ENCODE results near the gene MIDN.

Gene MIDN

GRCh38 chr19:1220976-1221903 lies 27.1 kb upstream of the MIDN start:
- no peak for DNase-seq

DNA sequence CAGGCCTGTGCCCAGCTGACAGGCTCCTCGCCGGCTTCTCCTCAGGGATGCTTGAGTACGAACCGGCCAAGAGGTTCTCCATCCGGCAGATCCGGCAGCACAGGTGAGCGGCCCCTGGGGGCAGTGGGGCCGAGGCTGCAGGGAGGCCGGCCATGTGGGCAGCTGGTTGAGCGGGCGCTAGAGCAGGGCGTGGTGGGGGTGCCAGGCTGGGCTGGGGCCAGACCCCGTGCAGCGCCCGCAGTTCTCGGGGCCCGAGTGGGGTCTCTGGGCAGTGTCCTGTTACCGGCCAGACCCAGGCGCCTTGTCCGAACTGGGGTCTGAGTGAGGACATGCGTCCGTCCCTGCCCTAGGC lies 26.5 kb upstream of the MIDN start:
- DNase-seq, result no peak

- no peak for DNase-seq
These were observed 26.0 kb upstream of the MIDN start for GRCh38 chr19:1222394-1222793.

DNA sequence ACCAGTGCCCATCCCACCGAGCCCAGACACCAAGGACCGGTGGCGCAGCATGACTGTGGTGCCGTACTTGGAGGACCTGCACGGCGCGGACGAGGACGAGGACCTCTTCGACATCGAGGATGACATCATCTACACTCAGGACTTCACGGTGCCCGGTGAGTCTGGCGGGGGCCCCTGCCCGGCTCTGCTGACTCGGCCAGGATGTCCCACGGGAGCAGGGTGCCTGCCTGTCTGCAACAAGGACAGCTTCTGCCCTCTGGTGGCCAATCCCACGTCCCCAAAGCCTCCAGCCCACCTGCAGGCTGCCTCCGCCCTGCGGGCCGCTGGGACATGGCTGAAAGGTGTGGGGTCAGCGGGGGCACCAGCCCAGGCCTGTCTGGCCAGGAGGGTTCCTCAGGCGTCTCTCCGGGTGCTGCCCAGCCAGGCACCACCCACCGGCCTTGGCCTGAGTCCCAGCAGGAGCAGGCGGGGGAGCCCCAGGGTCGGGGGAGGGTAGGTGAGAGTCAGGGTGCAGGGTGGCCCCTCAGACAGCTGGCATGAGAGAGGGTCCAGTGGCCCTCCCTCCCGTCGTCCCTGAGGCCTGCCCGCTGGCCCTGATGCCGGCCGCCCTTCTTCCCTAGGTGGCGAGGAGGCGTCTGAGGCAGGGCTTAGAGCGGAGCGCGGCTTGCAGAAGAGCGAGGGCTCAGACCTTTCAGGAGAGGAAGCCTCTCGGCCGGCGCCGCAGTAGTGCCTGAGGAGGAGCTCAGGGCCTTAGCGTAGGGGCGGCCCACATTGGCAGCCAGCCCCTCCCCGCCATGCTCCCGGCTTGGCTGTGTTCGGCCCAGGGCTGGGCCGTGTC lies 25.1 kb upstream of the MIDN start:
- no peak for DNase-seq

- no peak for DNase-seq
These were observed 24.1 kb upstream of the MIDN start for GRCh38 chr19:1224047-1224825.

DNA sequence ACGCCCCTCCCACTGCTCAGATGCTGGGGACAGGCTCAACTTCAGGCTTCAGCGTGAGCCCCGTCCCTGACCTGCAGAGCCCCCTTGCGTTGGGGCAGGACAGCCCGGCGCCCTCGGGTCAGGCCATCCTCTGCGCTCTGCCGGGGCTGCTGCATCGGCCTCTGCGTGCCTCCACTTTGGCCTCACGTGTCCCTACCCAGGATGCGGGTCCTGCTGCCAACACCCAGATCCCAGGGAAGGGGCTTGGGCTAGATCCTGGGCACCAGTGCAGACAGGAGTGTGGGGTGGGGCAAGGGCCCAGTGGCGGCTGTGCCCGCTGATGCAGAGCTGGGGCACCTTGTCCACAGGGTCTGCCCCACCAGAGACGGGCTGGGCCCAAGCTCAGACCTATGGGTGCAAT lies 23.5 kb upstream of the MIDN start:
- no peak for DNase-seq

- DNase-seq, result no peak
These were observed 22.8 kb upstream of the MIDN start for GRCh38 chr19:1225440-1226226.

DNA sequence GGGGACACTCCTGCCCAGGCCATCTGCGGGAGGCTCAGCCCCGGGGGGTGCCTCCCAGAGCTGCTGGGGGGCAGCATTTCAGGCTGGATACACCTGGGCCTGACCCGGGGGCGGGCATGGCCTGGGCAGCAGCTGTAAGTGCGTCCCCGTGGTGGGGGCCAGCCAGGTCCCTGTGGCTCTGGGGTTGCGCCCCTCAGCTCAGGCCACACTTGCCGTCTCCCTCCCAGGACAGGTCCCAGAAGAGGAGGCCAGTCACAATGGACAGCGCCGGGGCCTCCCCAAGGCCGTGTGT lies 22.2 kb upstream of the MIDN start:
- no peak for DNase-seq

GRCh38 chr19:1226522-1227303 lies 21.7 kb upstream of the MIDN start:
- no peak for DNase-seq

DNA sequence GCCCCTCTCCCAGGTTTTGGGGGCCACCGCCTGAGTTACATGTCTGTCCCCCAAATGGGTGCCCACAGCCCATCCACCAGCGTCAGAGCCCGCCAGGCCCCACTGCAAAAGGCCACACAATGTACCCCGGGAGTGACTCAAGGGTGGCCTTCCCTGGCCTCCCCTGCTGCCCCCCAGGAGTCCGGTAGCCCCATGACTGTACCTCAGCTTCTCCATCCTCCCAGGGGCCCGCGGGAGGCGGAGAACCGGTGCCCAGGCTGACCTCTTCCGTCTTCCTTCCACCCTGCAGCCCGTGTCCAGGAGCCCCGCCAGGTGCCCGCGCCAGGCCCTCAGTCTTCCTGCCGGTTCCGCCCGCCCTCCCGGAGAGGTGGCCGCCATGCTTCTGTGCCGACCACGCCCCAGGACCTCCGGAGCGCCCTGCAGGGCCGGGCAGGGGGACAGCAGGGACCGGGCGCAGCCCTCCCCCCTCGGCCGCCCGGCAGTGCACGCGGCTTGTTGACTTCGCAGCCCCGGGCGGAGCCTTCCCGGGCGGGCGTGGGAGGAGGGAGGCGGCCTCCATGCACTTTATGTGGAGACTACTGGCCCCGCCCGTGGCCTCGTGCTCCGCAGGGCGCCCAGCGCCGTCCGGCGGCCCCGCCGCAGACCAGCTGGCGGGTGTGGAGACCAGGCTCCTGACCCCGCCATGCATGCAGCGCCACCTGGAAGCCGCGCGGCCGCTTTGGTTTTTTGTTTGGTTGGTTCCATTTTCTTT lies 20.9 kb upstream of the MIDN start:
- DNase-seq, result no peak

GRCh38 chr19:1228161-1228957 lies 20.0 kb upstream of the MIDN start:
- no peak for DNase-seq

- DNase-seq, result no peak
These were observed 19.1 kb upstream of the MIDN start for GRCh38 chr19:1229056-1229923.

GRCh38 chr19:1229924-1230782 lies 18.2 kb upstream of the MIDN start:
- DNase-seq, result no peak

DNA sequence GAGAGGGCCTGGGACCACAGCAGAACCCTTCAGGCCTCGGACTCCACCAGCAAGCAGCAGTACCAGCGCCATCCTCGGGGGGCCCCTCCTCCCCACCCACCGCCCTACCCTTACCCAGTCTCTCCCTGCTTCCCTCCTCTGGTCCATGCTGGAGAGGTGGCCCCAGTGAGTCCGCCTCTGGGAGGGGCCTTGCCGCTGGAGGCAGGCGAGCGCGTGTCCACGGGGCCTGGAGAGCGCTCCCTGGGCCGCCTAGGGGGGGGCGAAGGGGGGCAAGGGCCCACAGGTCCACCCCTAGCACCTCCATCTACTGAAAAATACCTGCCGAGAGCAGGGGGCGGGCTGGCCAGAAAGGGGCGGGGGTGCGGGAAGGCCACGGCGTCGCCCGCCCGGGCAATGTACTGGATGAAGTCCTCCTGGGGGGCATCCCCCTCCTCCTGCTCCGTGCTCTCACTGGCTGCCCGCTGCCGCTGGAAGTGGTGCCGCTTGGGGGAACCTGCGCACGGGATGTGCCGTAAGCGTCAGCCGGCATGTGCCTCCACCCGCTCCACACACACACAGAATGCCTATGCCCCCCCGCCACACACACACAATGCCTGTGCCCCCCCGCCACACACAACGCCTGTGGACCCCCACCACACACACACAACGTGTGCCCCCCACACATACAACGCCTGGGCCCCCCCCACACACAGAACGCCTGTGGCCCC lies 17.4 kb upstream of the MIDN start:
- DNase-seq, result no peak

GRCh38 chr19:1231729-1232637 lies 16.4 kb upstream of the MIDN start:
- no peak for DNase-seq

- DNase-seq, result no peak
These were observed 15.7 kb upstream of the MIDN start for GRCh38 chr19:1232652-1233072.

Data from NCI-H1436 treated with DMSO at 0.1 percent for 48 hours (cell line).